Common myeloid progenitor, CD34-positive (primary cell): ENCODE measurements around the gene USP40.

Experiments used
- CTCF ChIA-PET: fragments of 350-600 bp; sonication (Branson Sonifier 250); formaldehyde crosslinking; loops from one replicate; lab custom pipeline; 2021; ENCODE audit warnings: antibody characterized with exemption; lab: Charles Lee
- POLR2A ChIA-PET: fragments of 350-600 bp; sonication (Branson Sonifier 250); formaldehyde crosslinking; loops from one replicate; lab custom pipeline; 2021; ENCODE audit warnings: antibody characterized with exemption; lab: Charles Lee
- DNase-seq, 3 donors: peaks; one replicate each; pipeline versions ENCODE4 v3.0.0 to v3.0.0-alpha.2; 2013
- H3K27ac ChIP-seq, 2 experiments: 1 replicate in 1 of 2; 2 replicates in 1 of 2; pipeline ENCODE4 v1.7.0; 2013; ENCODE audit warnings: inconsistent platforms in 2 of 2, low read length in 2 of 2, mild to moderate bottlenecking in 2 of 2, low read depth in 1 of 2, moderate library complexity in 1 of 2; ENCODE audit not compliant: severe bottlenecking in 2 of 2, insufficient read depth in 1 of 2, poor library complexity in 1 of 2
- H3K27me3 ChIP-seq, 5 experiments: replicated peaks in 2 of 5; 1 replicate in 3 of 5; 2 replicates in 2 of 5; pipeline versions ENCODE4 v1.6.1 to v1.7.0; 2013; ENCODE audit warnings: low read length in 4 of 5, mild to moderate bottlenecking in 2 of 5, moderate library complexity in 2 of 5, inconsistent platforms in 1 of 5; ENCODE audit not compliant: insufficient read depth in 5 of 5, control insufficient read depth in 4 of 5
- H3K36me3 ChIP-seq, 4 experiments: 1 replicate in 2 of 4; 2 replicates in 2 of 4; pipeline versions ENCODE4 v1.6.1 to v1.7.0; 2013; ENCODE audit warnings: low read length in 3 of 4, control low read depth in 1 of 4, mild to moderate bottlenecking in 1 of 4; ENCODE audit not compliant: control insufficient read depth in 4 of 4, insufficient read depth in 4 of 4
- H3K4me1 ChIP-seq, 4 experiments: 1 replicate in 3 of 4; 2 replicates in 1 of 4; pipeline versions ENCODE4 v1.6.1 to v1.7.1; 2013; ENCODE audit warnings: low read length in 3 of 4, mild to moderate bottlenecking in 3 of 4, control low read depth in 1 of 4, inconsistent platforms in 1 of 4, moderate library complexity in 1 of 4; ENCODE audit not compliant: control insufficient read depth in 4 of 4, insufficient read depth in 4 of 4; ENCODE audit errors: control extremely low read depth in 1 of 4
- H3K4me3 ChIP-seq, 7 experiments: 1 replicate in 4 of 7; 2 replicates in 3 of 7; pipeline versions ENCODE4 v1.5.1 to v1.7.0; 2013; ENCODE audit warnings: mild to moderate bottlenecking in 7 of 7, low read length in 6 of 7, moderate library complexity in 6 of 7, inconsistent platforms in 2 of 7, low read depth in 2 of 7, control low read depth in 1 of 7; ENCODE audit not compliant: insufficient read depth in 4 of 7, control insufficient read depth in 1 of 7; ENCODE audit errors: extremely low read depth in 1 of 7
- H3K9me3 ChIP-seq, 5 experiments: 1 replicate in 4 of 5; 2 replicates in 1 of 5; pipeline versions ENCODE4 v1.6.1 to v1.7.1; 2013; ENCODE audit warnings: low read length in 4 of 5, mild to moderate bottlenecking in 2 of 5, inconsistent platforms in 1 of 5, low read depth in 1 of 5, moderate library complexity in 1 of 5; ENCODE audit not compliant: control insufficient read depth in 4 of 5, insufficient read depth in 2 of 5; ENCODE audit errors: control extremely low read depth in 1 of 5
- WGBS: methylation state at CpG from one replicate; pipeline ENCODE4 v1.1.5; 2013; ENCODE audit not compliant: insufficient coverage; 5-methylcytosine and 5-hydroxymethylcytosine counted together

USP40 gene

GRCh38 chr2:233476063-233476410 lies 90.5 kb downstream of the USP40 start:
- Histone ChIP-seq H3K27ac (no peak overlapping the region), H3K4me3 (no peak overlapping the region), H3K27me3 (no peaks in the 10 kb centered on the region), H3K36me3 (peaks cover 7 to 50% (median 20%) of the 10 kb centered on the region in 4 experiments), H3K4me1 (no peaks in the 10 kb centered on the region), H3K9me3 (no peaks in the 10 kb centered on the region)
- WGBS: 97% methylated on average over 6 of the region's 14 CpGs
- ChIA-PET POLR2A (no interaction called here), CTCF (no interaction called here)
- no peak for DNase-seq

GRCh38 chr2:233474308-233475160 lies 92.0 kb downstream of the USP40 start:
- DNase-seq: no peak
- no peak overlapping the region for H3K27ac ChIP-seq
- H3K36me3 ChIP-seq: peaks cover 9 to 52% (median 29%) of the 10 kb centered on the region in 4 experiments
- WGBS: 94% methylated on average over 19 of the region's 22 CpGs
- ChIA-PET CTCF (interaction anchor here (0.7 to 1.0 kb wide), 2 partner anchors 10 to 237 kb away, joined by 3 read pairs; no protein-coding TSS in a partner anchor), POLR2A (no interaction called here)
- no peaks in the 10 kb centered on the region for H3K27me3 ChIP-seq
- no peaks in the 10 kb centered on the region for H3K4me1 ChIP-seq
- H3K4me3 ChIP-seq: no peak overlapping the region
- no peaks in the 10 kb centered on the region for H3K9me3 ChIP-seq

- H3K9me3 ChIP-seq: no peaks in the 10 kb centered on the region
- CTCF ChIA-PET: interaction anchor here (0.7 to 1.0 kb wide), 2 partner anchors 10 to 237 kb away, joined by 3 read pairs; no protein-coding TSS in a partner anchor
- peaks cover 9 to 59% (median 34%) of the 10 kb centered on the region in 4 experiments for H3K36me3 ChIP-seq
- H3K4me1 ChIP-seq: no peaks in the 10 kb centered on the region
- DNase-seq: no peak
- no peaks in the 10 kb centered on the region for H3K27me3 ChIP-seq
- POLR2A ChIA-PET: no interaction called here
- H3K4me3 ChIP-seq: no peak overlapping the region
- no peak overlapping the region for H3K27ac ChIP-seq
- 98% methylated on average over 6 of the region's 10 CpGs for WGBS
Observed at GRCh38 chr2:233473878-233474277, 92.7 kb downstream of the USP40 start.

- peaks cover 12 to 64% (median 38%) of the 10 kb centered on the region in 4 experiments for H3K36me3 ChIP-seq
Observed at GRCh38 chr2:233473386-233473791, 93.2 kb downstream of the USP40 start.

GRCh38 chr2:233471291-233472035 lies 95.1 kb downstream of the USP40 start:
- WGBS: 100% methylated on average over 7 of the region's 12 CpGs
- Histone ChIP-seq H3K4me3 (no peak overlapping the region), H3K4me1 (no peaks in the 10 kb centered on the region), H3K27me3 (no peaks in the 10 kb centered on the region), H3K36me3 (peaks cover 15 to 70% (median 45%) of the 10 kb centered on the region in 4 experiments), H3K9me3 (no peaks in the 10 kb centered on the region), H3K27ac (no peak overlapping the region)
- CTCF ChIA-PET: no interaction called here
- DNase-seq: no peak
- POLR2A ChIA-PET: no interaction called here

More at GRCh38 chr2:233473386-233473791, 93.2 kb downstream of the USP40 start:
- 98% methylated on average over 13 of the region's 19 CpGs for WGBS
- H3K27me3 ChIP-seq: no peaks in the 10 kb centered on the region
- no peaks in the 10 kb centered on the region for H3K4me1 ChIP-seq
- CTCF ChIA-PET: interaction anchor here (1.0 kb wide), 1 partner anchor 11 kb away, joined by 3 read pairs; no protein-coding TSS in a partner anchor
- H3K4me3 ChIP-seq: no peak overlapping the region
- POLR2A ChIA-PET: no interaction called here
- no peak for DNase-seq
- H3K9me3 ChIP-seq: no peaks in the 10 kb centered on the region
- H3K27ac ChIP-seq: no peak overlapping the region

- H3K36me3 ChIP-seq: peaks cover 15 to 75% (median 43%) of the 10 kb centered on the region in 4 experiments
- ChIA-PET CTCF (no interaction called here), POLR2A (no interaction called here)
- no peak overlapping the region for H3K4me3 ChIP-seq
- no peaks in the 10 kb centered on the region for H3K4me1 ChIP-seq
- no peaks in the 10 kb centered on the region for H3K27me3 ChIP-seq
- no peak overlapping the region for H3K27ac ChIP-seq
- DNase-seq: no peak
- 100% methylated on average over 7 of the region's 14 CpGs for WGBS
- H3K9me3 ChIP-seq: peaks cover 0 to 1% (median 0%) of the 10 kb centered on the region in 5 experiments
Observed at GRCh38 chr2:233470839-233471238, 95.7 kb downstream of the USP40 start.
